SK-N-SH (cell line): ENCODE data around the gene TSPAN7. TPM values are rescaled to one million over a fixed set of nuclear protein-coding genes. Genes with fewer than 3 reads are reported as not detected.

Experiments used
- CTCF ChIA-PET: fragments of 300-600, 350-600 bp; formaldehyde crosslinking; extraction: SDS; loops from one replicate; lab custom pipeline; 2021; lab: Yijun Ruan, JAX
- POLR2A ChIA-PET: fragments of 350-600 bp; sonication (Branson Sonifier 250); formaldehyde crosslinking; extraction: SDS; loops from one replicate; lab custom pipeline; 2020; ENCODE audit warnings: antibody characterized with exemption, inconsistent platforms; lab: Yijun Ruan, JAX
- DNase-seq: peaks from one replicate; pipeline ENCODE4 v3.0.0; 2012
- H2AFZ ChIP-seq: fragments of 200-600 bp; sonication (generic); 2 replicates; pipeline ENCODE4 v1.8.1; 2016; ENCODE audit warnings: antibody characterized with exemption, mild to moderate bottlenecking, low read depth
- H3F3A ChIP-seq: fragments of 200-600 bp; sonication (generic); replicated peaks from 2 replicates; pipeline ENCODE3; 2016; ENCODE audit warnings: antibody characterized with exemption, mild to moderate bottlenecking; ENCODE audit not compliant: insufficient read depth
- H3K27ac ChIP-seq, 2 experiments: fragments of 200-500 bp in 1 of 2; fragments of 200-600 bp in 1 of 2; sonication (Bioruptor generic) in 1 of 2; sonication (generic), shearing (Covaris generic) in 1 of 2; 2 replicates each; pipeline versions ENCODE4 v1.5.1 to v1.6.1; 2014 to 2016; ENCODE audit warnings: low read depth in 2 of 2, inconsistent platforms in 1 of 2, low read length in 1 of 2, mild to moderate bottlenecking in 1 of 2, mixed read lengths in 1 of 2
- H3K27me3 ChIP-seq: fragments of 200-600 bp; sonication (generic), shearing (Covaris generic); 2 replicates; pipeline ENCODE4 v1.6.1; 2016; ENCODE audit warnings: mixed run types; ENCODE audit not compliant: insufficient read depth
- H3K36me3 ChIP-seq, 2 experiments: fragments of 200-500 bp in 1 of 2; fragments of 200-600 bp in 1 of 2; sonication (Bioruptor generic) in 1 of 2; sonication (generic) in 1 of 2; replicated peaks in 1 of 2; 2 replicates each; pipeline versions ENCODE3 to v1.5.1; 2014 to 2016; ENCODE audit warnings: low read length in 1 of 2, mild to moderate bottlenecking in 1 of 2; ENCODE audit not compliant: insufficient read depth in 2 of 2, control insufficient read depth in 1 of 2
- H3K4me1 ChIP-seq, 2 experiments: fragments of 200-500 bp in 1 of 2; fragments of 200-600 bp in 1 of 2; sonication (Bioruptor generic) in 1 of 2; sonication (generic), shearing (Covaris generic) in 1 of 2; 2 replicates each; pipeline versions ENCODE4 v1.5.1 to v1.6.1; 2014 to 2016; ENCODE audit warnings: low read depth in 1 of 2, low read length in 1 of 2, mixed run types in 1 of 2; ENCODE audit not compliant: insufficient read depth in 2 of 2, control insufficient read depth in 1 of 2
- H3K4me2 ChIP-seq: fragments of 200-600 bp; sonication (generic), shearing (Covaris generic); 2 replicates; pipeline ENCODE4 v1.6.1; 2017; ENCODE audit warnings: mixed run types
- H3K4me3 ChIP-seq, 2 experiments: fragments of 200-500 bp in 1 of 2; fragments of 200-600 bp in 1 of 2; sonication (Bioruptor generic) in 1 of 2; sonication (generic), shearing (Covaris generic) in 1 of 2; 2 replicates each; pipeline versions ENCODE4 v1.5.1 to v1.8.1; 2014 to 2016; ENCODE audit warnings: low read depth in 2 of 2, inconsistent platforms in 1 of 2, low read length in 1 of 2, mild to moderate bottlenecking in 1 of 2, mixed read lengths in 1 of 2, moderate library complexity in 1 of 2
- H3K79me2 ChIP-seq: fragments of 200-600 bp; sonication (generic); 2 replicates; pipeline ENCODE4 v1.8.1; 2017; ENCODE audit warnings: mild to moderate bottlenecking; ENCODE audit not compliant: insufficient read depth
- H3K9ac ChIP-seq: fragments of 200-600 bp; sonication (generic); 2 replicates; pipeline ENCODE4 v1.6.1; 2017; ENCODE audit warnings: mixed run types
- H3K9me2 ChIP-seq: fragments of 200-600 bp; sonication (generic); 2 replicates; pipeline ENCODE4 v1.6.1; 2017; ENCODE audit warnings: mixed run types
- H3K9me3 ChIP-seq: fragments of 200-600 bp; sonication (generic); 2 replicates; pipeline ENCODE4 v1.6.1; 2017; ENCODE audit warnings: mixed run types, mild to moderate bottlenecking, moderate library complexity
- H4K20me1 ChIP-seq: fragments of 200-600 bp; sonication (generic); 2 replicates; pipeline ENCODE4 v1.6.1; 2017; ENCODE audit warnings: mild to moderate bottlenecking, mixed run types; ENCODE audit not compliant: insufficient read depth
- CHD2 ChIP-seq: fragments of 150-350 bp; IDR thresholded peaks from 2 replicates; pipeline ENCODE4 v1.6.1; 2018; ENCODE audit warnings: low read length; ENCODE audit not compliant: partially characterized antibody
- ELF1 ChIP-seq: IDR thresholded peaks from 2 replicates; pipeline ENCODE4 v1.4.0; 2012
- EZH2phosphoT487 ChIP-seq: fragments of 200-600 bp; sonication (generic); IDR thresholded peaks from 2 replicates; pipeline ENCODE4 v1.6.1; 2017; ENCODE audit warnings: low read depth, mixed run types, mild to moderate bottlenecking, antibody characterized with exemption, moderate library complexity, borderline replicate concordance
- FOSL2 ChIP-seq: IDR thresholded peaks from 2 replicates; pipeline ENCODE4 v1.4.0; 2012; ENCODE audit warnings: low read depth, mild to moderate bottlenecking, moderate library complexity, borderline replicate concordance
- FOXJ3 ChIP-seq: sonication (generic); formaldehyde crosslinking; IDR thresholded peaks from 2 replicates; pipeline ENCODE4 v1.5.1; 2020; ENCODE audit warnings: mild to moderate bottlenecking, missing genetic modification reagents
- GABPA ChIP-seq: IDR thresholded peaks from 2 replicates; pipeline ENCODE4 v1.4.0; 2012; ENCODE audit warnings: low read depth, mild to moderate bottlenecking
- GATA2 ChIP-seq: sonication (generic); formaldehyde crosslinking; IDR thresholded peaks from 2 replicates; pipeline ENCODE4 v1.5.0; 2020; ENCODE audit warnings: mild to moderate bottlenecking, missing genetic modification reagents
- JUND ChIP-seq: IDR thresholded peaks from 2 replicates; pipeline ENCODE4 v1.4.0; 2012
- MAX ChIP-seq: IDR thresholded peaks from 2 replicates; pipeline ENCODE4 v1.4.0; 2012; ENCODE audit warnings: low read depth
- MEF2A ChIP-seq: IDR thresholded peaks from 2 replicates; pipeline ENCODE4 v1.4.0; 2012; ENCODE audit warnings: low read depth, borderline replicate concordance
- NFIC ChIP-seq: IDR thresholded peaks from 2 replicates; pipeline ENCODE4 v1.4.0; 2012; ENCODE audit warnings: borderline replicate concordance
- NRF1 ChIP-seq: IDR thresholded peaks from 2 replicates; pipeline ENCODE4 v1.6.1; 2012; ENCODE audit warnings: low read depth, mild to moderate bottlenecking, low read length
- RAD21 ChIP-seq: IDR thresholded peaks from 2 replicates; pipeline ENCODE4 v1.6.1; 2012; ENCODE audit warnings: mild to moderate bottlenecking, low read length
- RXRA ChIP-seq: IDR thresholded peaks from 2 replicates; pipeline ENCODE4 v1.4.0; 2012; ENCODE audit warnings: low read depth, mild to moderate bottlenecking, borderline replicate concordance
- SMC3 ChIP-seq: IDR thresholded peaks from 2 replicates; pipeline ENCODE4 v1.6.1; 2012; ENCODE audit warnings: low read depth, low read length, improper control_type of control experiment
- TAF1 ChIP-seq: IDR thresholded peaks from 2 replicates; pipeline ENCODE4 v1.6.1; 2012; ENCODE audit warnings: low read depth, mild to moderate bottlenecking, low read length, moderate library complexity, borderline replicate concordance
- TCF12 ChIP-seq: IDR thresholded peaks from 2 replicates; pipeline ENCODE4 v1.4.0; 2012
- TEAD4 ChIP-seq: IDR thresholded peaks from 2 replicates; pipeline ENCODE4 v1.4.0; 2012; ENCODE audit warnings: mild to moderate bottlenecking, borderline replicate concordance; ENCODE audit not compliant: insufficient read depth
- USF1 ChIP-seq: IDR thresholded peaks from 2 replicates; pipeline ENCODE4 v1.4.0; 2012; ENCODE audit warnings: low read depth, borderline replicate concordance
- USF2 ChIP-seq: fragments of 150-350 bp; IDR thresholded peaks from 2 replicates; pipeline ENCODE4 v1.6.1; 2017; ENCODE audit warnings: antibody characterized with exemption, low read length, low read depth, borderline replicate concordance
- WGBS: methylation state at CpG from one replicate; pipeline ENCODE4 v1.1.6; 2017; ENCODE audit warnings: low lambda C conversion rate; 5-methylcytosine and 5-hydroxymethylcytosine counted together
- polyA plus RNA-seq, 3 experiments: library from polyadenylated mRNA; depleted of rRNA; stranded (reverse); fragments of >200 nt; gene quantifications; 2 replicates each; pipeline ENCODE4 v1.2.3, GENCODE V29; 2012

The TSPAN7 gene
- polyA plus RNA-seq, 1 of the 3 experiments (the other 2 are of a cell fraction) = 0.39 TPM

- Histone ChIP-seq H3K9me2 (no peaks in the 10 kb centered on the region), H2AFZ (no peak overlapping the region), H3K27ac (no peak overlapping the region), H3K9me3 (no peaks in the 10 kb centered on the region), H3K4me3 (no peak overlapping the region), H3K27me3 (peaks cover 11% of the 10 kb centered on the region; the same call in 1 of the 2 replicates), H3K36me3 (no peaks in the 10 kb centered on the region), H3K4me2 (no peak overlapping the region), H3K4me1 (no peaks in the 10 kb centered on the region), H3F3A (no peaks in the 10 kb centered on the region), H3K79me2 (no peaks in the 10 kb centered on the region), H4K20me1 (no peaks in the 10 kb centered on the region), H3K9ac (no peak overlapping the region)
- TF ChIP-seq NRF1 = no peak
- TF ChIP-seq USF2 = no peak
- TF ChIP-seq TAF1 = no peak
- TF ChIP-seq GABPA = no peak
- CTCF ChIA-PET = no interaction called here
- POLR2A ChIA-PET = no interaction called here
- 24% methylated on average over 4 of the region's 4 CpGs for WGBS
- no peak for DNase-seq
Observed at GRCh38 chrX:38612281-38612680, 50.9 kb downstream of the TSPAN7 start.

GRCh38 chrX:38614485-38614884 is 53.1 kb downstream of the TSPAN7 start:
- peaks cover 17% of the 10 kb centered on the region; the same call in 1 of the 2 replicates for H3K27me3 ChIP-seq
- H3K36me3 ChIP-seq = no peaks in the 10 kb centered on the region
- no peaks in the 10 kb centered on the region for H3K4me1 ChIP-seq
- TF ChIP-seq TCF12 (no peak), TEAD4 (no peak), ELF1 (no peak), NFIC (no peak), CHD2 (no peak), FOXJ3 (CRISPR knock-in tag) (no peak), SMC3 (no peak), TAF1 (no peak), EZH2phosphoT487 (no peak), GATA2 (no peak), RAD21 (no peak)
- H2AFZ ChIP-seq = no peak overlapping the region
- 12% methylated on average over 1 of the region's 2 CpGs for WGBS
- no peaks in the 10 kb centered on the region for H3K79me2 ChIP-seq
- no peak overlapping the region for H3K9ac ChIP-seq
- H3K27ac ChIP-seq = no peak overlapping the region
- POLR2A ChIA-PET = no interaction called here
- CTCF ChIA-PET = interaction anchor here (1.0 to 1.1 kb wide), 2 partner anchors 10 to 13 kb away, joined by 3 to 4 read pairs; no protein-coding TSS in a partner anchor
- DNase-seq = no peak
- H3K4me3 ChIP-seq = no peak overlapping the region
- no peak overlapping the region for H3K4me2 ChIP-seq
- H4K20me1 ChIP-seq = no peaks in the 10 kb centered on the region
- no peaks in the 10 kb centered on the region for H3F3A ChIP-seq
- H3K9me2 ChIP-seq = no peaks in the 10 kb centered on the region
- H3K9me3 ChIP-seq = no peaks in the 10 kb centered on the region

GRCh38 chrX:38616904-38617303 is 55.6 kb downstream of the TSPAN7 start:
- H3K27ac ChIP-seq = no peak overlapping the region
- no peaks in the 10 kb centered on the region for H3K9me2 ChIP-seq
- H3K36me3 ChIP-seq = no peaks in the 10 kb centered on the region
- no peak overlapping the region for H3K4me3 ChIP-seq
- H3F3A ChIP-seq = no peaks in the 10 kb centered on the region
- ChIA-PET CTCF (no interaction called here), POLR2A (no interaction called here)
- no peaks in the 10 kb centered on the region for H3K9me3 ChIP-seq
- no peak overlapping the region for H2AFZ ChIP-seq
- 15% methylated on average over 6 of the region's 6 CpGs for WGBS
- H3K9ac ChIP-seq = no peak overlapping the region
- peaks cover 17% of the 10 kb centered on the region; the same call in 1 of the 2 replicates for H3K27me3 ChIP-seq
- H3K4me1 ChIP-seq = no peaks in the 10 kb centered on the region
- DNase-seq = no peak
- no peaks in the 10 kb centered on the region for H3K79me2 ChIP-seq
- TF ChIP-seq FOSL2 (no peak), MEF2A (no peak), MAX (no peak), USF1 (no peak), RXRA (no peak), JUND (no peak)
- H4K20me1 ChIP-seq = no peaks in the 10 kb centered on the region
- H3K4me2 ChIP-seq = no peak overlapping the region
